Calu3 (cell line): ENCODE data around the gene PMPCA. TPM values are rescaled to one million over a fixed set of nuclear protein-coding genes. Genes with fewer than 3 reads are reported as not detected.

Experiments
- BruUV-seq: library from RNA; stranded (reverse); fragments of 400-500 nt; replicated peaks from 2 replicates; lab custom pipeline; 2021; lab: Mats Ljungman, UMichigan
- CTCF ChIA-PET: fragments of 300-600 bp; sonication (Branson Sonifier 250); formaldehyde crosslinking; loops from one replicate; lab custom pipeline; 2022; ENCODE audit warnings: antibody characterized with exemption; lab: Charles Lee
- DNase-seq: peaks from one replicate; pipeline ENCODE4 v3.0.0; 2022
- H3K27ac Mint-ChIP-seq: one replicate; pipeline ENCODE4 v1.8.0; 2022; ENCODE audit warnings: mixed read lengths; ENCODE audit not compliant: unreplicated experiment
- H3K27me3 Mint-ChIP-seq: one replicate; pipeline ENCODE4 v1.8.0; 2022; ENCODE audit warnings: mixed read lengths; ENCODE audit not compliant: unreplicated experiment
- H3K36me3 Mint-ChIP-seq: one replicate; pipeline ENCODE4 v1.8.0; 2022; ENCODE audit warnings: mild to moderate bottlenecking, moderate library complexity, mixed read lengths; ENCODE audit not compliant: insufficient read depth, unreplicated experiment
- H3K4me1 Mint-ChIP-seq: one replicate; pipeline ENCODE4 v1.8.0; 2022; ENCODE audit warnings: mild to moderate bottlenecking, low read depth, mixed read lengths; ENCODE audit not compliant: unreplicated experiment
- H3K4me3 Mint-ChIP-seq: one replicate; pipeline ENCODE4 v1.8.0; 2022; ENCODE audit warnings: mild to moderate bottlenecking, low read depth, moderate library complexity, mixed read lengths; ENCODE audit not compliant: unreplicated experiment
- H3K9me3 Mint-ChIP-seq: one replicate; pipeline ENCODE4 v1.8.0; 2022; ENCODE audit warnings: low read depth, mixed read lengths; ENCODE audit not compliant: unreplicated experiment
- CTCF ChIP-seq: fragments of 200-600 bp; IDR thresholded peaks from one replicate; pipeline ENCODE4 v1.8.0; 2022; ENCODE audit warnings: antibody characterized with exemption; ENCODE audit not compliant: unreplicated experiment
- intact Hi-C: fragments of 100-400 bp; cut with micrococcal nuclease; formaldehyde crosslinking; loops from one replicate; pipeline ENCODE4 v1.10.0; 2022; ENCODE audit not compliant: unreplicated experiment
- total RNA-seq: library from RNA; stranded (reverse); gene quantifications from 2 replicates; pipeline ENCODE4 v1.2.3, GENCODE V29; 2022

The PMPCA gene
- total RNA-seq, 1 experiment from 2014 or later, result 44.0 TPM

- intact Hi-C loops, result no loop called here
- no peak for TF ChIP-seq CTCF
- H3K36me3 Mint-ChIP-seq, result peaks cover 46% of the 10 kb centered on the region
- DNase-seq, result peak; percentile 41
- H3K9me3 Mint-ChIP-seq, result no peaks in the 10 kb centered on the region
- H3K4me3 Mint-ChIP-seq, result peak overlapping the region; percentile 72
- CTCF ChIA-PET, result interaction anchor here (0.6 kb wide), 1 partner anchor 11 kb away, joined by 4 read pairs; no protein-coding TSS in a partner anchor
- H3K4me1 Mint-ChIP-seq, result peaks cover 8% of the 10 kb centered on the region
- no TSS peak for BruUV-seq
- H3K27ac Mint-ChIP-seq, result no peak overlapping the region
- no peaks in the 10 kb centered on the region for H3K27me3 Mint-ChIP-seq
These were observed 28.4 kb downstream of the PMPCA start for GRCh38 chr9:136438548-136439480.

GRCh38 chr9:136439481-136440408, 29.3 kb downstream of the PMPCA start, which contains the start of gene INPP5E:
INPP5E (minus strand) TSS chr9:136439845; CDS start chr9:136439419, 426 bp downstream.
- H3K27ac Mint-ChIP-seq, result no peak within 1 kb of the TSS
- no peaks in the 10 kb centered on the region for H3K9me3 Mint-ChIP-seq
- no peak for TF ChIP-seq CTCF
- no peaks in the 10 kb centered on the region for H3K27me3 Mint-ChIP-seq
- peaks cover 8% of the 10 kb centered on the region for H3K4me1 Mint-ChIP-seq
- peak within 1 kb of the TSS; percentile 72 for H3K4me3 Mint-ChIP-seq
- peaks cover 55% of the 10 kb centered on the region for H3K36me3 Mint-ChIP-seq
- intact Hi-C loops, result no loop called here
- BruUV-seq, result no TSS peak
- CTCF ChIA-PET, result interaction anchor here (0.6 kb wide), 1 partner anchor 12 kb away, joined by 4 read pairs; no protein-coding TSS in a partner anchor
- DNase-seq, result peak; percentile 88

- Mint-ChIP-seq H3K4me1 (peaks cover 8% of the 10 kb centered on the region), H3K36me3 (peaks cover 62% of the 10 kb centered on the region), H3K27me3 (no peaks in the 10 kb centered on the region), H3K4me3 (no peak overlapping the region), H3K9me3 (no peaks in the 10 kb centered on the region), H3K27ac (no peak overlapping the region)
- BruUV-seq, result no TSS peak
- no peak for DNase-seq
- intact Hi-C loops, result no loop called here
- TF ChIP-seq CTCF, result no peak
- CTCF ChIA-PET, result no interaction called here
These were observed 30.8 kb downstream of the PMPCA start for GRCh38 chr9:136441191-136441680.

- no peaks in the 10 kb centered on the region for H3K27me3 Mint-ChIP-seq
- no peak for DNase-seq
- BruUV-seq, result no TSS peak
- intact Hi-C loops, result no loop called here
- H3K9me3 Mint-ChIP-seq, result no peaks in the 10 kb centered on the region
- no peak for TF ChIP-seq CTCF
- CTCF ChIA-PET, result no interaction called here
- no peak overlapping the region for H3K27ac Mint-ChIP-seq
- H3K4me1 Mint-ChIP-seq, result peaks cover 6% of the 10 kb centered on the region
- H3K4me3 Mint-ChIP-seq, result no peak overlapping the region
- peaks cover 67% of the 10 kb centered on the region for H3K36me3 Mint-ChIP-seq
These were observed 31.3 kb downstream of the PMPCA start for GRCh38 chr9:136441681-136442245.
